Stimulated activated CD4-positive, alpha-beta T cell treated with anti-CD3 and anti-CD28 coated beads, Interleukin-4, amount 100 ng/mL, for 1 hour (primary cell): ENCODE measurements around the gene KRT9.
"Not testable (repeated sequence)": the region's sequence is repeated elsewhere in the genome, so short reads cannot be mapped to it uniquely, and the experiment has no call there.

ENCODE experiments used
- DNase-seq: peaks from one replicate; pipeline ENCODE4 v3.0.0-alpha.2; 2020

KRT9 gene

DNA sequence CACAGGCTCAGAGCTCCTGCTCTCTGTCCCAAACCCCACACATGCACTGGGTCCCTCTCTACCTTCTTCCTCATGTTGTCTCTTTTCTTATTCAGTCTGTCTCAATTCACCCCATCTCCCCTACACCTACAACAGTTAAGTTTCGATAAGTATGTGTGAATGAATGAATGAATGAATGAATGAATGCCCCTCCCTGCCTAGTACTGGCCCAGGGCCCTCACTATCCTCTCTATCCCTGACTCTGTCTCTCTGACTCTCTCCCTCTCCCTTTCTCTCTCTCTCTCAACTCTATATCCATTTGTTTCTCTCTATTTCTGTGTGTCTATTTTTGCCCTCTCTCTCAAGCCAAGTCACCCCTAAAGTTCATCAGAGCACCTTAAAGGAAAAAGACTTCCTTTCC, 6.7 kb upstream of the KRT9 start:
- no peak for DNase-seq

- not testable (repeated sequence) for DNase-seq
These were observed 4.9 kb upstream of the KRT9 start for GRCh38 chr17:41576740-41577139.

GRCh38 chr17:41575336-41575735, 3.5 kb upstream of the KRT9 start:
- DNase-seq = no peak

- no peak for DNase-seq
These were observed 4.5 kb downstream of the KRT9 start for GRCh38 chr17:41567317-41567716.

DNA sequence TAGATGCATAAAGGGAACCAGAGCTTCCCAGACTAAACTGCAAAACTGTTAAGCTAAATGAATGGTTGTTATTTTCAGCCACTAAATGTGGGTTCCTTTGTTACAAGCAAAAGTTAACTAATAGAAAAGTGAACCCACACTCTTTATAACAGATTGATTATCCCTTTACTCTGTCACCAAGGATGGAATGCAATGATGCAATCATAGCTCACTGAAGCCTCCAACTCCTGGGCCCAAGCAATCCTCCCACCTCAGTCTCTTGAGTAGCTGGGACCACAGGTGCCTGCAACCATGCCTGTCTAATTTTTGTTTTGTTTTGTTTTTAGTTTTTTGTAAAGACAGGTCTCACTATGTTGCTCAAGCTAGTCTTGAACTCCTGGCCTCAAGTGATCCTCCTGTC, 6.5 kb downstream of the KRT9 start:
- no peak for DNase-seq

GRCh38 chr17:41563607-41564170, 8.2 kb downstream of the KRT9 start:
- no peak for DNase-seq

DNA sequence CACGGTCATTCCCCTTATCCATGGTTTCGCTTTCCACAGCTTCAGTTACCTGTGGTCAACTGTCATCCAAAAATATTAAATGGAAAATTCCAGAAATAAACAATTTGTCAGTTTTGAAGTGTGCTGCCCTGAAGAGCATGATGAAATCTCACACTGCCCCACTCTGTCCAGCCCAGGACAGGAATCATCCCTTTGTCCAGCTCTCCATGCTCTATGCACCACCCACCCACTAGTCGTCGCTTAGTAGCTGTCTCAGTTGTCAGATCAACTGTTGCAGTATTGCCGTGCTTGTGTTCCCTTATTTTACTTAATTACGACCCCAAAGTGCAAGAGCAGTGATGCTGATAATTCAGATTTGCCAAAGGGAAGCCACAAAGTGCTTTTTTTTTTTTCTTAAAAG, 10.3 kb downstream of the KRT9 start:
- DNase-seq = no peak

- no peak for DNase-seq
These were observed 12.3 kb downstream of the KRT9 start for GRCh38 chr17:41559548-41559947.

GRCh38 chr17:41556931-41557330, 14.9 kb downstream of the KRT9 start:
- no peak for DNase-seq

- no peak for DNase-seq
These were observed 15.6 kb downstream of the KRT9 start for GRCh38 chr17:41556306-41556705.

DNA sequence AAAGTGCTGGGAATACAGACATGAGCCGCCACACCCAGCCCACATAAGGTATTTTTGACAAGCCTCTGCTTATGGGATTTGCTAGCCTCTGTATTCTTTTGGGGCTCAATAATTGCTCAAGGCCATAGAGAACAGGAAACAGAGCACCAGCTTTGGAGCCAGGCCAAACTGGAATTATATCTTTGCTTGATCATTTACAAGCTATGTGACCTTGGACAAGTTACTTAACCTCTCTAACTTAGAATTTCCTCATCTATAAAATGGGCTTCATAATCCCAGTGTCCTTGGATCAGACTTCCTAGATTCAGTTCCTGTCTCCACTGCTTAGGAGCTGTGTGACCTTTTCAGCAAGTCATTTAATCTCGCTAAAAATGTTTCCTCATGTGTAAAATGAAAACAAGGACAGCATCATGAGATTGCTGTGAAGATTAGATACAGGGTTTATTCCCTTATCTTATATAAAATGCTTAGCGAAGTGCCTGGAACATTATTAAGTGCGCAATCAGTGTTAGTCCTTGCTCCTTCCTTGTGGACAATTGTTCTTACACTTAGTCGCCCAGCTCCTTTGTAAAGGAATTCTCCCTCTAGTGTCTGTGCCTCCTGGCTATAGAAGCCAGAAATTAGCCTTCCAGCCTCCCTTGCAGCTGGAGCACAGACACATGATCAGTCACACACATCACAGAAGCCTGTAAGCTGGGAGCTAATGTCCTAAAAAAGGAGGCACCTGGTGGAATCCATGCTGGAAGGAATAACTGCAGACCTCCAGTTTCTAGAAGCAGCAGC, 16.6 kb downstream of the KRT9 start:
- no peak for DNase-seq

DNA sequence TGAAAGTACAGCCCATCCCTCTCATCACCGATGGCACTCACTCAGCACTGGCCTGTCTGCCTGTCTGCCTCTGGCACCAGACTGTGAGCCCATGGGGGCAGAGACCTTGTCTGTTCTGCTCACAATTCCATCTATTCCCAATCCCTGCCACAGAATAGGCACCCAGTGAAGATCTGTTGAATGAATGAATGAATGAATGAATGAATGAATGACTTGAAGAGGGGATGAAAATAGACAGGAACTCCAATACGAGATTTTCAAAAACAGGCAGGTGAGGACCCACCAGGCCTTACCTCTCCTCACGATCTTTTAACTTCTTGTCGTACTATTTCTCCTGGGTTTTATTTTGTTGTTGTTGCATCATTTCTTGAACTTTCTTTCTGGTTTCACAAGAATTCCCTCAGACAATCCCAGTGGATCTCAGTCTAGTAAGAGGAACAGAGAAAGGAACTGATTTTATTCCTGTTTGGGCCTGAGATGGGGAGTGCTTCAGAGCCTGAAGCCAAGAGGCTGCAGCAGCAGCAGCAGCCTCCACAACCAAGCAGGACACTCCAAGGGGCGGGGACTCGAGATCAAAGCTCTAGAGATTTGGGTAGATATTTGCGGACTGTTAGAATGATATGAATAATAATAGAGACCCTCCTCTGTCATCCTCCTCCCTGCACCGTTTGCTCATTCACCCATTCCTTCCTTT, 17.7 kb downstream of the KRT9 start:
- no peak for DNase-seq

DNA sequence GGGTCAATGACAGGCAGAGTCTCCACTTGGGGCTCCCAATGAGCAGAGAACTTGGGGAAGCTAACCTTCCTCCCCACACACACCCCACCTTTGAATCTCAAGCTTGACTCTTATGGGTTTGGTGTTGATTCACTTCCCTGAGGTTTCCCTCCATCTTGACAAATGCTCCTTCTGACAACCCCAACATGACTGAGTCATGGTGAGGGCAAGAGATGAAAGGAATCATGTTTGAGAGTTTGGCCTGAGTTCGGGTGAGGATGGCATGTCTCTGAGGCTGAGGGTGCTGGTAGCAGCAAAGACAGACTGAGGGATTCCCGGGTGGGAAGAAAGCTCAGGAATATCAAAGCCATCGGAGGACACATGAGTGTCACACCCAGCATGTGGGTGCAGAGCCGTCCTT, 18.7 kb downstream of the KRT9 start:
- no peak for DNase-seq

- no peak for DNase-seq
These were observed 19.4 kb downstream of the KRT9 start for GRCh38 chr17:41552455-41552854.

DNA sequence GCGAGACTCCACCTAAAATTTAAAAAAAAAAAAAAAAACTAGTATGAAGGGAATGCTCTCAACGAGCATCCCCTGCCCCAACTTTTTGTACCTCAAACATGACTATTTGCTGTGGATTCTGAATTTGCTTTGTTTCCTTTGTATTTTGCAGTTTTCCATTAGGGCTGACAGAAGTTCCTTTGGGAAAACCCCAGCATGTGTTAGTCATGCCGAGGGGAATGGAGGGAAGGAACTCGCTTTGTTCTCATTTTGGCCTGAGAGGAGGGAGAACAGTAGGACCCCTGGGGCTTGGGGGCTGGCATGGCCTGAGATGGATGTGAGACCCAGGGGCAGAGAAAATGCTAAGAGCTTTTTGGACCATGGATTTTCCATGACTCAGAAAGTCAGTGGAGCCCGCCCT, 20.5 kb downstream of the KRT9 start:
- DNase-seq = no peak

- DNase-seq = no peak
These were observed 22.2 kb downstream of the KRT9 start for GRCh38 chr17:41549596-41550039.

- peak; percentile 84 for DNase-seq
These were observed 22.8 kb downstream of the KRT9 start for GRCh38 chr17:41548844-41549595.

DNA sequence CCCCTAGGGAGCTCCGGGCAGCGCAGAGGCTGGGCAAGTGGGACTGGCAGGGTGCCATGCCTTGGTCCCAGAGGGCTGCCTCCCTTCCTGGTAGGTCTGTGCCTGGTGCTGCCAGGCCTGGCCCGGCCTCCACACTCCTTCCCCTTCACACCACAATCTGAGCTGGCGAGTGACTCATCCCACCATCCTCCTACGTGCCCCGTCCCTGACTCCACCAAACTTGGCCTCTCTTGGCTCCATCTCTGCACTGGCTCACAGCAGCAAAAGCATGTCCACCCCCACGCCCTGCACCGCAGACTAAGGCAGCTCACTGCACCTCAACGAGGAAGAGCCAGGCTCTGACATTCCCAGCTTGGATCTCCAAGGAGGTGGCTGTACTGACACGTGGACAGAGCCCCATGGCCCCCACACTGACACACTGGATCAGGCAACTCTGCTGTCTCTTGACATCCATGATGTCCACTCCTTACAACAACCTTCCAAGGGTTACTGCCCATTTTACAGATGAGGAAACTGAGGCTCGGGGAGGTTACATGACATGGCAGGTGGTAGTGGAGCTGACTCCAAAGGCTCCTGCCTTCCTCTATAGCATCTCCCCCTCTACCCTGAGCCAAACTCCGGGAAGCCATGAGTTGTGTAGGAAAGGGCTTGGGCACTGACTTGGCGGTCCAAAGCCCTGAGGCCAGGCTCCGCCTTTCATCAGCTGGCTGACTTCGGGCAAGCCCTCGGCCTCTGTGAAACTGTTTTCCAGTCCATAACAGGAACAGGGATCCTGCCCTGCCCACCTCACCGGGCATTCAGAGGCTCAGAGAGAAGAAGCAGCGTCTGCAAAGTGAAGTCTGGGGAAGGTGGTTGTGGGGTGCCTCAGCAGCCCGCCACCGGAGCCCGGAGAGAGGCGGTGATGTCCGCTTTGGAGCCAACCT, 23.7 kb downstream of the KRT9 start:
- peak; percentile 69 for DNase-seq

- no peak for DNase-seq
These were observed 24.4 kb downstream of the KRT9 start for GRCh38 chr17:41547378-41547841.

- no peak for DNase-seq
These were observed 25.0 kb downstream of the KRT9 start for GRCh38 chr17:41546819-41547218.

DNA sequence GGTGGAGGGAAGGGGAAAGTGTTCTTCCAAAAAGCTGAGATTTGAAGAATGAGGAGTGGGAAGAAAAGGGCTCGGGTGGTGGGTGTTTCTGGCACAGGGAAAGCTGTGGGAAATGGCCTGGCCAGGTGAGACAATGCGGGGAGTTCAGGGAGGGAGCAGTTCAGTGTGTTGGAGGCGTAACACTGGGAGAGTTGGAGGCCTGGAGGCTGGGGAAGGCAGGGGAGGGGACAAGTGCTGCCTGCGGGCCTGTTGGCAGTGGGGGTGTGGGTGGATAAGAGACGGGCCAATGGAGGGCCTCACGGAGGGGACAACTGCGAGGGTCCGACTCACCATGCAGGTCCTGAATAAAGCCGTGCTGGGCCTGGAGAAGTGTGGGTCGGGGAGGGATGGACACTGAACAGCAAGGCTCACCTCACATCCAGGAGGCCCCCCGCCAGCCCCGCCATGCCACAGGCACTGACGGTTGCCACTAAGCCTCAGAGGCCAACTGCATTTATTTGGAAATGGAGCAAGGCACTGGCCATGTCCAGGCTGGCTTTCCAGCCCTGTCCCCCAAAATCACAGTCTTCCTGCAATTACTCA, 25.9 kb downstream of the KRT9 start:
- no peak for DNase-seq

DNA sequence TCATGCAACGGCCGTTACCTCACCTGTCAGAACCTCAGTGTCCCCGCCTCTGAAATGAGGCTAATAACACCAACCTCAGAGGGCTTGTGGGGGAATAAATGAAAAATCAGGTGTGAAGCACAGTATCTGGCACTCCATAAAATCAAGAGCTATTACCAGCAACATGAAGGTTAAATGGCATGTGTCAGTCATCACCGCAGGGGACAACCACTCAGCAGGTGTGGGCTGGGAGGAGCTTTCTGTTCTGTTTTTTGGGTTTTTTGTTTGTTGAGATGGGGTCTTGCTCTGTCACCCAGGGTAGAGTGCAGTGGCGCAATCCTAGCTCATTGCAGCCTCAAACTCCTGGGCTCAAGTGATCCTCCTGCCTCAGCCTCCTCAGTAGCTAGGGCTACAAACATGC, 26.9 kb downstream of the KRT9 start:
- DNase-seq = no peak
